Measurements from ENCODE around the gene GRM4. TPM values are rescaled to one million over a fixed set of nuclear protein-coding genes. Genes with fewer than 3 reads are reported as not detected.

GRM4 gene
- total RNA-seq, 6 donors from 2014 or later = 0.24 TPM; not detected in 5

GRCh38 chr6:34052918-34053608 is 92.8 kb downstream of the GRM4 start:
- H3K4me3 ChIP-seq = no peak overlapping the region
- DNase-seq (no peak), ATAC-seq (ENCODE audit: low FRiP score in 2 of 2) (no peak)
- no peaks in the 10 kb centered on the region for H3K36me3 ChIP-seq
- TF ChIP-seq POLR2A (IDR thresholded peaks at IDR 0.05) (no peak), POLR2AphosphoS5 (IDR thresholded peaks at IDR 0.05) (no peak), EP300 (IDR thresholded peaks at IDR 0.05) (no peak), CTCF (IDR thresholded peaks at IDR 0.05) (no peak)
- 75 to 88% methylated on average over 5 to 7 of the region's 7 CpGs for WGBS, 2 donors
- H3K9me3 ChIP-seq = no peaks in the 10 kb centered on the region
- H3K27me3 ChIP-seq = no peaks in the 10 kb centered on the region
- H3K27ac ChIP-seq = no peak overlapping the region
- H3K4me1 ChIP-seq = peaks cover 0 to 10% (median 2%) of the 10 kb centered on the region in 4 donors

- no peaks in the 10 kb centered on the region for H3K9me3 ChIP-seq
- no peaks in the 10 kb centered on the region for H3K27me3 ChIP-seq
- TF ChIP-seq POLR2AphosphoS5 (IDR thresholded peaks at IDR 0.05) (no peak), CTCF (IDR thresholded peaks at IDR 0.05) (no peak), POLR2A (IDR thresholded peaks at IDR 0.05) (no peak), EP300 (IDR thresholded peaks at IDR 0.05) (no peak)
- H3K36me3 ChIP-seq = no peaks in the 10 kb centered on the region
- peaks cover 0 to 10% (median 2%) of the 10 kb centered on the region in 4 donors for H3K4me1 ChIP-seq
- WGBS, 2 donors = 68 to 73% methylated on average over 8 of the region's 8 CpGs
- no peak overlapping the region for H3K4me3 ChIP-seq
- no peak for DNase-seq
- no peak for ATAC-seq (ENCODE audit: low FRiP score in 2 of 2)
- no peak overlapping the region for H3K27ac ChIP-seq
Measured at GRCh38 chr6:34052071-34052825, 93.6 kb downstream of the GRM4 start.

- WGBS, 2 donors = 52 to 55% methylated on average over 7 to 8 of the region's 8 CpGs
- ATAC-seq (ENCODE audit: low FRiP score in 2 of 2) = no peak
Measured at GRCh38 chr6:34051331-34051919, 94.5 kb downstream of the GRM4 start.

GRCh38 chr6:34050691-34051090 is 95.2 kb downstream of the GRM4 start:
- 85 to 94% methylated on average over 2 to 5 of the region's 5 CpGs for WGBS, 2 donors
- H3K36me3 ChIP-seq = no peaks in the 10 kb centered on the region
- H3K27ac ChIP-seq = no peak overlapping the region
- DNase-seq (no peak), ATAC-seq (ENCODE audit: low FRiP score in 2 of 2) (no peak)
- no peak for TF ChIP-seq EP300 (IDR thresholded peaks at IDR 0.05)
- TF ChIP-seq CTCF (IDR thresholded peaks at IDR 0.05) = no peak
- no peak for TF ChIP-seq POLR2AphosphoS5 (IDR thresholded peaks at IDR 0.05)
- TF ChIP-seq POLR2A (IDR thresholded peaks at IDR 0.05) = no peak
- no peaks in the 10 kb centered on the region for H3K9me3 ChIP-seq
- no peak overlapping the region for H3K4me3 ChIP-seq
- no peaks in the 10 kb centered on the region for H3K27me3 ChIP-seq
- H3K4me1 ChIP-seq = no peaks in the 10 kb centered on the region

More at GRCh38 chr6:34051331-34051919, 94.5 kb downstream of the GRM4 start:
- no peaks in the 10 kb centered on the region for H3K36me3 ChIP-seq
- no peak for TF ChIP-seq POLR2AphosphoS5 (IDR thresholded peaks at IDR 0.05)
- no peak for TF ChIP-seq CTCF (IDR thresholded peaks at IDR 0.05)
- no peak for TF ChIP-seq EP300 (IDR thresholded peaks at IDR 0.05)
- TF ChIP-seq POLR2A (IDR thresholded peaks at IDR 0.05) = no peak
- no peak overlapping the region for H3K4me3 ChIP-seq
- H3K4me1 ChIP-seq = peaks cover 0 to 6% (median 2%) of the 10 kb centered on the region in 4 donors
- H3K27me3 ChIP-seq = no peaks in the 10 kb centered on the region
- DNase-seq = no peak
- no peaks in the 10 kb centered on the region for H3K9me3 ChIP-seq
- H3K27ac ChIP-seq = no peak overlapping the region

Measured in upper lobe of left lung (tissue), 6 donors.